ENCODE measurements around the gene PDGFC. TPM values are rescaled to one million over a fixed set of nuclear protein-coding genes. Genes with fewer than 3 reads are reported as not detected.

PDGFC gene
- polyA plus RNA-seq, 1 donor from 2014 or later, result 3.8 TPM

GRCh38 chr4:156889616-156890594 is 81.7 kb downstream of the PDGFC start:
- Histone ChIP-seq H3K4me2 (ENCODE audit: low read length) (no peak overlapping the region), H3K79me2 (replicated peaks; ENCODE audit: insufficient read depth, low read length) (no peaks in the 10 kb centered on the region), H3K4me3 (ENCODE audit: low read length) (no peak overlapping the region)

DNA sequence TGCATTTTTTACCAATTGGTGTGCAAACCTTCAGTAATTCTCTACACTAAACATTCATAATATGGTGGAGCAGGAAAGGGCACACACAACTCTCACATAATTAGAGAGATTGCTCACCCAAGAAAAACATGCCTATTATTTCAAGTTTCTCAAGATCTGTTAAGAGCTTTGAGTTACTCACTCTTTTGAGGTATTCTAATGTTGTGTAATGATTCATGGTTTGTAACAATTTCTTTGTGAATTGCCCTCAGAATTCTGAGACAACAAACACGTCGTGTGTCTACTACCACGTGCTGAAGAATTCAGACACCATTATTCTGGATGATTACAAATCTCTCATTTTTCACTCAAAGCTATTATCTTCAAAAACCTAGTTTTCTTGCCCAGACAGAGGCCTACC is 82.8 kb downstream of the PDGFC start:
- no peaks in the 10 kb centered on the region for H4K20me1 ChIP-seq (ENCODE audit: insufficient read depth)
- H3K4me2 ChIP-seq (ENCODE audit: low read length), result no peak overlapping the region
- H2AFZ ChIP-seq (ENCODE audit: low read depth, low read length), result no peak overlapping the region
- no peaks in the 10 kb centered on the region for H3K9me2 ChIP-seq (ENCODE audit: insufficient read depth, low read length)
- no peak overlapping the region for H3K4me3 ChIP-seq (ENCODE audit: low read length)
- no peaks in the 10 kb centered on the region for H3K79me2 ChIP-seq (replicated peaks; ENCODE audit: insufficient read depth, low read length)
- H3K27me3 ChIP-seq (ENCODE audit: insufficient read depth, low read depth, low read length), result no peaks in the 10 kb centered on the region
- no peaks in the 10 kb centered on the region for H3K9me3 ChIP-seq (ENCODE audit: low read length)
- H3K27ac ChIP-seq (ENCODE audit: low read length), result no peak overlapping the region
- no peaks in the 10 kb centered on the region for H3F3A ChIP-seq (ENCODE audit: insufficient read depth, low read length, poor library complexity, severe bottlenecking)
- no peaks in the 10 kb centered on the region for H3K36me3 ChIP-seq (ENCODE audit: insufficient read depth, low read length)
- H3K9ac ChIP-seq (ENCODE audit: low read length), result no peak overlapping the region
- no peak for TF ChIP-seq POLR2AphosphoS5 (IDR thresholded peaks at IDR 0.05)
- TF ChIP-seq, protein P1, sequence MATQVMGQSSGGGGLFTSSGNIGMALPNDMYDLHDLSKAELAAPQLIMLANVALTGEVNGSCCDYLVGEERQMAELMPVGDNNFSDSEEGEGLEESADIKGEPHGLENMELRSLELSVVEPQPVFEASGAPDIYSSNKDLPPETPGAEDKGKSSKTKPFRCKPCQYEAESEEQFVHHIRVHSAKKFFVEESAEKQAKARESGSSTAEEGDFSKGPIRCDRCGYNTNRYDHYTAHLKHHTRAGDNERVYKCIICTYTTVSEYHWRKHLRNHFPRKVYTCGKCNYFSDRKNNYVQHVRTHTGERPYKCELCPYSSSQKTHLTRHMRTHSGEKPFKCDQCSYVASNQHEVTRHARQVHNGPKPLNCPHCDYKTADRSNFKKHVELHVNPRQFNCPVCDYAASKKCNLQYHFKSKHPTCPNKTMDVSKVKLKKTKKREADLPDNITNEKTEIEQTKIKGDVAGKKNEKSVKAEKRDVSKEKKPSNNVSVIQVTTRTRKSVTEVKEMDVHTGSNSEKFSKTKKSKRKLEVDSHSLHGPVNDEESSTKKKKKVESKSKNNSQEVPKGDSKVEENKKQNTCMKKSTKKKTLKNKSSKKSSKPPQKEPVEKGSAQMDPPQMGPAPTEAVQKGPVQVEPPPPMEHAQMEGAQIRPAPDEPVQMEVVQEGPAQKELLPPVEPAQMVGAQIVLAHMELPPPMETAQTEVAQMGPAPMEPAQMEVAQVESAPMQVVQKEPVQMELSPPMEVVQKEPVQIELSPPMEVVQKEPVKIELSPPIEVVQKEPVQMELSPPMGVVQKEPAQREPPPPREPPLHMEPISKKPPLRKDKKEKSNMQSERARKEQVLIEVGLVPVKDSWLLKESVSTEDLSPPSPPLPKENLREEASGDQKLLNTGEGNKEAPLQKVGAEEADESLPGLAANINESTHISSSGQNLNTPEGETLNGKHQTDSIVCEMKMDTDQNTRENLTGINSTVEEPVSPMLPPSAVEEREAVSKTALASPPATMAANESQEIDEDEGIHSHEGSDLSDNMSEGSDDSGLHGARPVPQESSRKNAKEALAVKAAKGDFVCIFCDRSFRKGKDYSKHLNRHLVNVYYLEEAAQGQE (IDR thresholded peaks at IDR 0.05; ENCODE audit: borderline replicate concordance), result no peak
- TF ChIP-seq SMC3 (conservative IDR thresholded peaks at IDR 0.05; ENCODE audit: poor library complexity), result no peak
- TF ChIP-seq RAD21 (conservative IDR thresholded peaks at IDR 0.05), result no peak
- TF ChIP-seq EZH2 (IDR thresholded peaks at IDR 0.05; ENCODE audit: borderline replicate concordance, insufficient read depth, low read length, poor library complexity, severe bottlenecking), result no peak
- TF ChIP-seq TAF1 (IDR thresholded peaks at IDR 0.05; ENCODE audit: low read depth), result no peak
- TF ChIP-seq EP300 (conservative IDR thresholded peaks at IDR 0.05; ENCODE audit: poor library complexity, severe bottlenecking), result no peak
- no peak for TF ChIP-seq MXI1 (conservative IDR thresholded peaks at IDR 0.05; ENCODE audit: poor library complexity, severe bottlenecking)

More at GRCh38 chr4:156889616-156890594, 81.7 kb downstream of the PDGFC start:
- no peaks in the 10 kb centered on the region for H3K27me3 ChIP-seq (ENCODE audit: insufficient read depth, low read depth, low read length)
- no peak overlapping the region for H2AFZ ChIP-seq (ENCODE audit: low read depth, low read length)
- H3K9me3 ChIP-seq (ENCODE audit: low read length), result no peaks in the 10 kb centered on the region
- no peak overlapping the region for H3K27ac ChIP-seq (ENCODE audit: low read length)
- H3F3A ChIP-seq (ENCODE audit: insufficient read depth, low read length, poor library complexity, severe bottlenecking), result no peaks in the 10 kb centered on the region
- no peak overlapping the region for H3K9ac ChIP-seq (ENCODE audit: low read length)
- no peaks in the 10 kb centered on the region for H4K20me1 ChIP-seq (ENCODE audit: insufficient read depth)
- TF ChIP-seq TAF1 (IDR thresholded peaks at IDR 0.05; ENCODE audit: low read depth) (no peak), EP300 (conservative IDR thresholded peaks at IDR 0.05; ENCODE audit: poor library complexity, severe bottlenecking) (no peak), CTCF (IDR thresholded peaks at IDR 0.05; ENCODE audit: poor library complexity, severe bottlenecking) (no peak), RAD21 (conservative IDR thresholded peaks at IDR 0.05) (no peak), MXI1 (conservative IDR thresholded peaks at IDR 0.05; ENCODE audit: poor library complexity, severe bottlenecking) (no peak), POLR2AphosphoS5 (IDR thresholded peaks at IDR 0.05) (no peak), SMC3 (conservative IDR thresholded peaks at IDR 0.05; ENCODE audit: poor library complexity) (no peak), EZH2 (IDR thresholded peaks at IDR 0.05; ENCODE audit: borderline replicate concordance, insufficient read depth, low read length, poor library complexity, severe bottlenecking) (no peak)
- TF ChIP-seq, protein P1 (IDR thresholded peaks at IDR 0.05; ENCODE audit: borderline replicate concordance), result no peak
- no peaks in the 10 kb centered on the region for H3K9me2 ChIP-seq (ENCODE audit: insufficient read depth, low read length)
- no peaks in the 10 kb centered on the region for H3K36me3 ChIP-seq (ENCODE audit: insufficient read depth, low read length)
